ENCODE results near the gene PPP1R3E. TPM values are rescaled to one million over a fixed set of nuclear protein-coding genes. Genes with fewer than 3 reads are reported as not detected.
A peak's percentile ranks its signal among the peaks of the same experiment; 100 is the strongest.

Gene PPP1R3E
- total RNA-seq, 1 donor from 2014 or later: 16.9 TPM

DNA sequence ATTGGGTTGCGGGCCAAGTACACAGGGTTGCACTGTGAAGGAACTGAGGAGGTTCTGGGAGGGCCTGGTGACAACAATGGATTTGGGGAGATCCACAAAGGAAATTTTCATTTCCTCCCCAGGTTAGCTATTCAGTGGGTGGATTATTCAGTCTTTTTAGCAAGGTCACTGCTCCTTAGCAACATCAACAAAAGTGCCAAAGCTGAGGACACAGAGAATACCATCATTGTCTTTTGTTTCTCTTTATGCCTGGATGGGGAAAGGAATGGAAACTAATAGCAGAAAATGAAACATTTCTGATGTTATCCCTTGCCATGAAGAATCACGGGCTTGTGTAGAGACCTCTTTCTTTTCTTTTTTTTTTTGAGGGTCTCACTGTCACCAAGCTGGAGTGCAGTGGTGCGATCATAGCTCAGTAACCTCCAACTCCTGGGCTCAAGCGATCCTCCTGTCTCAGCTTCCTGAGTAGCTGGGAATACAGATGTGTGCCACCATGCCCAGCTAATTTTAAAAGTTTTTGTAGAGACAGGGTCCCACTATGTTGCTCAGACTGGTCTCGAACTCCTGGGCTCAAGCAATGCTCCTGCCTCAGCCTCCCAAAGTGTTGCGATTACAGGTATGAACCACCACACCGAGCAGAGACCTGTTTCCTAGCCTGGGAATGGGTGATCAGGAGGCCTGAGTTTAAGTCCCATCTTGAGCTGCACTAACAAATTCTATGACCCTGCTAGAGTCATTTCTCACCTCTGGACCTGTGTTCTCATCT is 6.5 kb downstream of the PPP1R3E start:
- no peaks in the 10 kb centered on the region for H3K27me3 ChIP-seq (ENCODE audit: low read depth)
- H3K27ac ChIP-seq: no peak overlapping the region
- TF ChIP-seq CTCF (IDR thresholded peaks at IDR 0.05): no peak
- peaks cover 39% of the 10 kb centered on the region for H3K4me1 ChIP-seq
- H3K9me3 ChIP-seq: no peaks in the 10 kb centered on the region
- no peak for DNase-seq
- intact Hi-C loops (cut with DNase I): no loop called here
- no peak for ATAC-seq
- H3K4me3 ChIP-seq: no peak overlapping the region
- H3K36me3 ChIP-seq: peaks cover 23% of the 10 kb centered on the region

DNA sequence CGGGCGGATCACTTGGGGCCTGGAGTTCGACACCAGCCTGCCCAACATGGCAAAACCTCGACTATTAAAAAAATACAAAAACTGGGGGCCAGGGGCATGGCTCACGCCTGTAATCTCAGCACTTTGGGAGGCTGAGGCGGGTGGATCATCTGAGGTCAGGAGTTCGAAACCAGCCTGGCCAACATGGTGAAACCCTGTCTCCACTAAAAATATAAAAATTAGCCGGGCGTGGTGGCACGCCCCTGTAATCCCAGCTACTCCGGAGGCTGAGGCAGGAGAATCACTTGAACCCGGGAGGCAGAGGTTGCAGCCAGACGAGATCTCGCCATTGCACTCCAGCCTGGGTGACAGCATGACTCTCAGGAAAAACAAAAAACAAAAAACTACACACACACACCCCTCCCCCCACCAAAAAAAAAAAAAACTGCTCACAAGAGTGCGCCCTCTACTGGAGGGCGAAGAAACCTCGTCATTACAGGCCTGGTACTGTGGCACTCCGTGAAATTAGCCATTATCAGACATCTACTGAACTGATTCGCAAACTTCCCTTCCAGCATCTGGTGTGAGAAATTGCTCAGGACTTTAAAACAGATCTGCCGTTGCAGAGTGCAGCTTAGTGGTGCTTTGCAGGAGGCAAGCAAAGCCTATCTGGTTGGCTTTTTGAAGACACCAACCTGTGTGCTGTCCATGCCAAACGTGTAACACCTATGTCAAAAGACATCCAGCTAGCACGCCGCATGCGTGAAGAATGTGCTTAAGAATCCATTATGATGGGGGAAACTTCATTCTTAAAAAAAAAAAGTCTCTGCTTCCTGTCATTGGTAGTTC is 7.7 kb downstream of the PPP1R3E start:
- H3K4me3 ChIP-seq: peak overlapping the region; percentile 11
- H3K27me3 ChIP-seq (ENCODE audit: low read depth): no peaks in the 10 kb centered on the region
- H3K36me3 ChIP-seq: peaks cover 23% of the 10 kb centered on the region
- peak; percentile 59 for DNase-seq
- peaks cover 30% of the 10 kb centered on the region for H3K4me1 ChIP-seq
- H3K27ac ChIP-seq: no peak overlapping the region
- ATAC-seq: peak; percentile 81 to 89
- TF ChIP-seq CTCF (IDR thresholded peaks at IDR 0.05): peak; percentile 85
- no peaks in the 10 kb centered on the region for H3K9me3 ChIP-seq
- intact Hi-C loops (cut with DNase I): no loop called here

- Histone ChIP-seq H3K4me3 (peak overlapping the region; percentile 79), H3K36me3 (no peaks in the 10 kb centered on the region), H3K27me3 (ENCODE audit: low read depth) (no peaks in the 10 kb centered on the region), H3K9me3 (no peaks in the 10 kb centered on the region), H3K4me1 (peaks cover 24% of the 10 kb centered on the region), H3K27ac (peak overlapping the region; percentile 89)
- intact Hi-C loops (cut with DNase I): no loop called here
- ATAC-seq: no peak
- TF ChIP-seq CTCF (IDR thresholded peaks at IDR 0.05): no peak
- DNase-seq: no peak
These were observed 15.7 kb downstream of the PPP1R3E start for GRCh38 chr14:23286902-23287479.

DNA sequence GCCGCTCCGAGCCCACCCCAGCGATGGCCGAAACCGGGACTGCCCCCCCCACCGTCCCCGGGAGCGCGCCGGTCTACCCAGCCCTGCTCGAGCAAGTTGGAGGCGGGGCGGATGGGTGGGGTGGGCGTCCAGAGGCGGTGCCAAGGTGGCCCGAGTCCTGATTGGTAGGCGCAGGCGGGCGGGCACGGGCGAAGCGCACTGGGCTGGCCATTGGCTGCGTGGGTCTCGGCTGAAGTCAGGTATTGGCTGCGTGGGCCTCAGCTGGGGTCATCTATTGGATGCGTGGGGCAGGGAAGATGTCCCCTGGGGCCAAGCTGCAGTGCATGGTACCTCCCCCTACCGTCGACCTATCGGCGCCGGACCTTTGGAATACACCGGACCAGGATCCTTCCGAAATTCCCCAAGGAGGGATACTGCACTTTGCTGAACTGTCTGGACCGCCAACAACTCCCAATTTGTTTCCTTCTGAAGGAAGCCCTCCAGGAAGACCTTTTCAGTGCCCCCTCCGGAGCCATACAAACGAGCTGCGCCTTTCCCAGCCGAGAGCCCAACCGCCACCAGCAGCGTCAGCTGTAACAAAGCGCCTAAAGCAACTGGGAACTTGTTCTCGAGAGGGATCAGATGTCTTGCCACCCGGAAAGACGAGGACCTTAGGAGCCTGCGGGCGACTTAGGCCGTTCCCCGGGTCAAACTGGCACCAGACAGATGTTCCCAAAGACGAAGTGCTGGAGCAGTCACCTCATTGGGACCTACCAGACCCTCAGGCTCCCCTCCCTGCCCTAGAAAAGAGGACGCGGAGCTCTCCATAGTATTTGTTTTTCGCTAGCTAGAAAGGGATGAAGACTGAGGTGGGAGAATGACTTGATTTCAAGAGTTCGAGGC is 16.4 kb downstream of the PPP1R3E start, which contains the start of gene HOMEZ:
TSS of gene HOMEZ (minus strand) at position 113 of the 882 bp plus-strand sequence. CDS start 180 bp downstream, outside the sequence.
- DNase-seq (peak; percentile 99), ATAC-seq (peak; percentile 99)
- intact Hi-C loops (cut with DNase I): no loop called here
- Histone ChIP-seq H3K4me1 (peaks cover 24% of the 10 kb centered on the region), H3K36me3 (no peaks in the 10 kb centered on the region), H3K27me3 (ENCODE audit: low read depth) (no peaks in the 10 kb centered on the region), H3K4me3 (peak within 1 kb of the TSS; percentile 79), H3K27ac (peak within 1 kb of the TSS; percentile 89), H3K9me3 (no peaks in the 10 kb centered on the region)
- TF ChIP-seq CTCF (IDR thresholded peaks at IDR 0.05): no peak
